NCI-H187 treated with DMSO at 0.1 percent for 48 hours (cell line): ENCODE data around the gene DPF3.

Experiments used
- DNase-seq: peaks from one replicate; lab custom pipeline; 2025; lab: John Stamatoyannopoulos, UW

DPF3 gene

GRCh38 chr14:72893636-72894322 is at the start of gene DPF3:
Gene DPF3 (minus strand): TSS chr14:72894101. CDS start chr14:72894088, 13 bp downstream.
- peak; percentile 86 for DNase-seq

- no peak for DNase-seq
Observed at GRCh38 chr14:72942934-72943333, 49.0 kb upstream of the DPF3 start.

DNA sequence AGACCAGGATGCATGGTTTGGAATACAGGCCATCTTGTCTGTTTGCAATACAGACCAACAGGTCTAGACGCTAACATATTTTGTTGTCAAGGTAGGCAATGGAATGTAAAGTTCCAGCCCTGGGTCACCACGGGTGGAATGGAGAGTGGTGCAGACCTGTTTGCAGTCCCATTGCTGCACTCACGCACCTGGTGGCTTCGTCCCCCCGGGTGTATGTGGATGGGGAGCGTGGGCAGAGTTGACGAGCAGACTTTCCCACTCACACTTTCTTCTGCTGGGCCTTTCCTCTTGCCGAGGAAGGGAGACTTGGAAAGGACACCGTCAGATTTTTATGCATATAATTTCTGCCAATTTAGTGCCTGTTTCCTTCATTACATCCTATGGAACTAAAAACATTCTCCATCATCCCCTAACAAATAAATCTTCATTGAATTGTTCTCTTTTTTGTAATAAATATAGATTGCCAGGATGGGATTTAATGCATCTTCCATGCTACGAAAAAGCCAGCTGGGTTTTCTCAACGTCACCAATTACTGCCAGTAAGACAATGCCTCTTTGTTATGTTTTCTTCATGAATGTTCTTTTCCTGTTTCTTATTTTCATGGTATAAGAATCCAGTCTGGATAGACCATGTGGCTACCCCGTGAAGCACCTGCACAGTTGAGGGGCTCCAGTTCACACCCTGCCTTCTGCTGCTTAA is 47.5 kb upstream of the DPF3 start:
- no peak for DNase-seq

GRCh38 chr14:72939630-72940029 is 45.7 kb upstream of the DPF3 start:
- no peak for DNase-seq

- no peak for DNase-seq
Observed at GRCh38 chr14:72932893-72933292, 39.0 kb upstream of the DPF3 start.

GRCh38 chr14:72929316-72930080 is 35.6 kb upstream of the DPF3 start:
- DNase-seq = no peak

- no peak for DNase-seq
Observed at GRCh38 chr14:72928872-72929271, 35.0 kb upstream of the DPF3 start.

DNA sequence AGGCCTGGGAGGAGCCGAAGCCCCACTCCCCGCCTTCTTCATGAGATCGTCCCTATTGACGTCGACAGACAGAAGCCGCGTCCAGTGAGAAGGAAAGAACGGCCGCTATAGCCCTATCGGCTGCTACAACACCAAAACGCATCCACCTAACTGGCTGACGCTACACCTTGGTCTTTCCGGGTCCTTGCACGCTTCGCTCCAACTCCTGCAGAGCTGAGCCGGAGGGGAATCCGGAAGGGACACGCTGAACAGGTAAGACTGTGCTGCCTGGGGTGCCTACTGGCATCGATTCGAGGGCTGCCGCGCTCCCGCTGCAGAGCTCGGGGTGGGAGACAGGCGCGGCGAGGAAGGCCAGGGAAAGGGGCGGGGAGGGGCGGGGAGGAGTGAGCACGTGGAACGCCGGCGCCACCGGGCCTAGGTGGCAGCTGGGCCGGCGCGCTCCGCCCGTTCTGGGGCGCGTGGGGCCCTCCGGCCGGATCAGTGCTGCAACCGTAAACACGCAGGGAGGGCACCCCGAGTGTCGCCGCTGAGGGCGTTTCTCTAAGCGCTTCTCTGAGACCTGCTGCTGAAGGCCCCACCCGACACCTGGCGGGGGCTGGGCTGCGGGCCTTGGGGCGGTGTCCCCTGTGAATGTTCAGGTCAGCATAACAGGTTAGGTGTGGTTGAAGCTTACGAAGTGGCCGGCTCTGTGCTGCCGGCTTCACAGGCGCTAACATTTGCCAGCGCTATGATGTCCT is 32.6 kb upstream of the DPF3 start, which contains the start of gene DCAF4:
Gene DCAF4 (plus strand): TSS at position 173 of the 737 bp plus-strand sequence. CDS start 11,515 bp downstream, outside the sequence.
- DNase-seq = peak; percentile 97

GRCh38 chr14:72925815-72926291 is 32.0 kb upstream of the DPF3 start:
- DNase-seq = no peak

GRCh38 chr14:72925171-72925759 is 31.4 kb upstream of the DPF3 start:
- no peak for DNase-seq

- no peak for DNase-seq
Observed at GRCh38 chr14:72924337-72924736, 30.4 kb upstream of the DPF3 start.

- no peak for DNase-seq
Observed at GRCh38 chr14:72921396-72921795, 27.5 kb upstream of the DPF3 start.

DNA sequence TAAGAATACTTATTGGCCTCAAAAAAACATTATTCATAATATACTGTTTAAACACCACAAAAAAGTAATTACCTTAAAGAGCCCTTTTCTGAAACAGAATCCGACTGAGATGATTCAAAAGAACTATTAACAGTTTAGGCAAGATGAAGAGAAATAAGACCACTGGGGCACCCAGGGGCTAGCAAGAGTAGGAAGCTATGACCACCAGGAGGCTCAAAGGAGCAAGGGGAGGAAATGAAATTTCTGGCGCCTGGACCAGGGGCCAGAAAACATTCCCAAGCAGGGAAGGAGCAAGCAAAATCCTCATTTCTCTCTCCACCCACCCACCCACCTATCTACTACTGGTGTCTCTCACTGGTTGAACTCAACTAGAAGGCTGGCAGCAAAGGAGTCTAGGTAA is 26.1 kb upstream of the DPF3 start:
- DNase-seq = no peak

- no peak for DNase-seq
Observed at GRCh38 chr14:72917094-72917802, 23.3 kb upstream of the DPF3 start.

GRCh38 chr14:72916174-72916573 is 22.3 kb upstream of the DPF3 start:
- DNase-seq = no peak

DNA sequence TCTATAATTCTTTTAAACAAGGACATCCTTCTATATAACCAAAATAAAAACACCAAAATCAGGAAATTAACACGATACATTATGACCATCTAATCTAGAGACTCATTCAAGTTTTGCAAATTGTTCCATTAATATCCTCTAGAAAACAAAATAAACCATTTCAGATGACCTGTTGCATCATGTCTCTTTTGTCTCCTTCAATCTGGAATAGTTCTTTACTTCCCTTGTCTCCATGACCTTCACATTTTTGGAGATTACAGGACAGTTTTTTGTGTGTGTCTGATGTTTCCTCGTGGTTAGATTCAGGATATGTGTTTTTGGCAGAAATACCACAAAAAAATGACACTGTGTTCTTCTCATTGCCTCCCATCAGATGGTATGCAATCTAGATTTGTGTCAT is 19.9 kb upstream of the DPF3 start:
- DNase-seq = no peak

DNA sequence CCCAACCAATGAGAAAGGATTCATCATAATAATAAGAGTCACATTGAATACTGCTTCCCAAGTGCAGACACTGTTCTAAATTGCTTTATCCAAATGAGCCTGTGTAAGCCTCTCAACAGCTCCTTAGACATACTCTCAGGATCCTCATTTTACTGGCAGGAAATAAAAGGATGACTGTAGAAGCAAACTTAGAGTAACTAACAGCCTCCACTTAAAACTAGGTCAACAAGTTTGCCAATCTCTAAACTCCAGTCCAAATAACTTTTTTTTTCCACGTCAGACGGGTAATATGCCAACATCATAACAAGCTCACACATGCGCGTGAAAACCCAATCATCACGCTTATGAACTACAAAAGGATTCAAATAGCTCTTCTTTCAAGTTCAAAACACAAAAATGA is 15.3 kb upstream of the DPF3 start:
- no peak for DNase-seq

DNA sequence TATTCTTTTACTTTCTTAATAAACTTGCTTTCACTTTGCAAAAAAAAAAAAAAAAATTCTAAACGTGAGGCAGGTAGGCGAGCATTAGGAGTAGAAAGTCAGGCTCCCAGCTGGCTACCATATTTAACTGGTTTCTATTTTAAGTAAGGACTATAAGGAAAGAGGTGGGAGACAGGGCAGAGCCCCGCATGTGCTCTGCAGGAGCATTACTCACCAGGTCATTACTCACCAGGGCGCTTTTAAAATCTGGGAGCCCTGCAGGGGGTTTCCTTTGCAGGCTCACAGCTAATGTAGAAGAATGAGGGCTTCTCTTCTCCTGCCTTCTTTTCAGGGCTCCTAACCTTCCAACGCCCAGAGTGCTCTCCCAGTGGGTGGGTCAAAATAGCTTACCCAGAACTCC is 14.0 kb upstream of the DPF3 start:
- no peak for DNase-seq

GRCh38 chr14:72906879-72907278 is 13.0 kb upstream of the DPF3 start:
- DNase-seq = no peak

- DNase-seq = no peak
Observed at GRCh38 chr14:72906316-72906715, 12.4 kb upstream of the DPF3 start.
